Measurements from ENCODE around the gene PPIE.

The PPIE gene

GRCh38 chr1:39738622-39739366, at the start of gene PPIE:
Gene PPIE, plus strand, starts transcription at chr1:39738882. Its CDS starts 19 bp downstream, at chr1:39738901.
- DNase-seq (ENCODE audit: low read depth, low spot score) = peak; percentile 86

- DNase-seq (ENCODE audit: low read depth, low spot score) = no peak
These were observed 49.5 kb upstream of the PPIE start for GRCh38 chr1:39689214-39689613.

- no peak for DNase-seq (ENCODE audit: low read depth, low spot score)
These were observed 49.0 kb upstream of the PPIE start for GRCh38 chr1:39689635-39690034.

GRCh38 chr1:39690225-39690624, 48.5 kb upstream of the PPIE start:
- no peak for DNase-seq (ENCODE audit: low read depth, low spot score)

GRCh38 chr1:39690794-39691382, 47.8 kb upstream of the PPIE start:
- no peak for DNase-seq (ENCODE audit: low read depth, low spot score)

- DNase-seq (ENCODE audit: low read depth, low spot score) = peak; percentile 79
These were observed 47.1 kb upstream of the PPIE start, which contains the start of gene HPCAL4 for GRCh38 chr1:39691383-39692151. Gene HPCAL4, minus strand, starts transcription at chr1:39691433. Its CDS starts 6,830 bp downstream, at chr1:39684603.

GRCh38 chr1:39692152-39693074, 46.3 kb upstream of the PPIE start:
- no peak for DNase-seq (ENCODE audit: low read depth, low spot score)

GRCh38 chr1:39694026-39694425, 44.7 kb upstream of the PPIE start:
- DNase-seq (ENCODE audit: low read depth, low spot score) = no peak

GRCh38 chr1:39695016-39695415, 43.7 kb upstream of the PPIE start:
- DNase-seq (ENCODE audit: low read depth, low spot score) = no peak

GRCh38 chr1:39696448-39696847, 42.2 kb upstream of the PPIE start:
- no peak for DNase-seq (ENCODE audit: low read depth, low spot score)

GRCh38 chr1:39698568-39698967, 40.1 kb upstream of the PPIE start:
- DNase-seq (ENCODE audit: low read depth, low spot score) = no peak

- no peak for DNase-seq (ENCODE audit: low read depth, low spot score)
These were observed 39.3 kb upstream of the PPIE start for GRCh38 chr1:39699419-39699818.

GRCh38 chr1:39700348-39700747, 38.3 kb upstream of the PPIE start:
- no peak for DNase-seq (ENCODE audit: low read depth, low spot score)

GRCh38 chr1:39701049-39701439, 37.6 kb upstream of the PPIE start:
- DNase-seq (ENCODE audit: low read depth, low spot score) = no peak

GRCh38 chr1:39704757-39705156, 33.9 kb upstream of the PPIE start:
- DNase-seq (ENCODE audit: low read depth, low spot score) = no peak

GRCh38 chr1:39707506-39707905, 31.2 kb upstream of the PPIE start:
- no peak for DNase-seq (ENCODE audit: low read depth, low spot score)

- DNase-seq (ENCODE audit: low read depth, low spot score) = no peak
These were observed 27.3 kb upstream of the PPIE start for GRCh38 chr1:39711104-39711965.

- no peak for DNase-seq (ENCODE audit: low read depth, low spot score)
These were observed 26.7 kb upstream of the PPIE start for GRCh38 chr1:39711966-39712340.

GRCh38 chr1:39713557-39713956, 25.1 kb upstream of the PPIE start:
- DNase-seq (ENCODE audit: low read depth, low spot score) = no peak

- DNase-seq (ENCODE audit: low read depth, low spot score) = no peak
These were observed 20.9 kb upstream of the PPIE start for GRCh38 chr1:39717809-39718208.

Measured in activated CD4-positive, CD25-positive, alpha-beta regulatory T cell treated with anti-CD3 and anti-CD28 coated beads, Interleukin-2, amount 50 U/mL, for 16 hours (primary cell).